HG03064 (cell line): ENCODE data around the gene ST3GAL5.

Experiments used
- ATAC-seq: cut with Tn5 transposase; IDR thresholded peaks from one replicate; pipeline ENCODE4 v1.9.1; 2021; ENCODE audit warnings: low read depth; ENCODE audit not compliant: unreplicated experiment

Gene ST3GAL5

GRCh38 chr2:85811180-85812093 lies 77.4 kb downstream of the ST3GAL5 start:
- ATAC-seq, result no peak

GRCh38 chr2:85810371-85811179 lies 78.2 kb downstream of the ST3GAL5 start:
- ATAC-seq, result no peak

DNA sequence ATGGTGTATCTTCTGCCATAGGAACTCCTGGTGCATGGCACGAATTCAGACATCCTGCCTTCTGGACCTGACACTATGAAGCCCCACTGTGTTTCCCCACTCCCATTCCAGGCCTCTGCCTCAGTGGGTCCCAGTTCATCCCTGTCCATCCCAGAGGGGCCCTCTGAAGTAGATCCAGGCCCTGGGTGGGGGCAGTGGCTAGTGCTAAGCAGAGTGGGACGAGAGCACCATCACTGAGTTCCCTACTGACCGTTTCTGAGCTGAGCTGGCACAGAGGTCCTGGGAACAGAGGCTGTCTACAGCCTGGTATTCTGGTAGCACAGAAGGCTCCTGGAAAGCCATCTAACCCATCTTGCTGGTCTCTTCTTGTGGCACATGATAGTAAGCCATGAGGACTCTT lies 81.0 kb downstream of the ST3GAL5 start:
- ATAC-seq, result no peak

GRCh38 chr2:85806358-85807118 lies 82.3 kb downstream of the ST3GAL5 start:
- ATAC-seq, result no peak

- ATAC-seq, result no peak
Observed at GRCh38 chr2:85804583-85804982, 84.2 kb downstream of the ST3GAL5 start.

- ATAC-seq, result no peak
Observed at GRCh38 chr2:85803704-85804425, 84.9 kb downstream of the ST3GAL5 start.

DNA sequence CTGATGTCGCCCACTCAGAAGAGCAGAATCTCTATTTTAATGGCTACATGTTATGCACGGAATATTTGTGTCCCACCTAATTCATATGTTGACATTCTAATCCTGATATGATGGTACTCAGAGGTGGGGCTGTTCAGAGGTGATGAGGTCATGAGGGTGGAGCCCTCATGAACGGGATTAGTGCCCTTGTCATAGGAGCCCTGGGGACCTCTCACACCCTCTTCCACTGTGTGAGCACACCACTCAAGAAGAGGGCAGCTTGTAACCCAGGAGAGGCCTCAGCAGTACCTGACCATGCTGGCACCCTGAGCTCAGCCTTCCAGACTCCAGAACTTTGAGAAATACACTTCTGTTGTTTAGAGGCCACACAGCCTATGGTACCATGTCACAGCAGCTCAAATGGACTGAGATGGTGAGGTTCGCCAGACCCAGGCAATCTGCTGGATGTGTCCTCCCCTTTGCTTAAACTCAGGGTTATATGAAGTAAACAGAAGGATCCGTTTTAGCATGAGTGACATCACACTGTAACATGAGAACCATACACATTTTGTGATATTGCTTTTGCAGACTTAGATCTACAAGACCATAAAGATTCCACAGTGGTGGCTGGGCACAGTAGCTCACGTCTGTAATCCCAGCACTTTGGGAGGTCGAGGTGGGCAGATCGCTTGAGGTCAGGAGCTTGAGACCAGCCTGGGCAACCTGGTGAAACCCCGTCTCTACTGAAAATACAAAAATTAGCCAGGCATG lies 86.3 kb downstream of the ST3GAL5 start:
- ATAC-seq, result no peak

GRCh38 chr2:85801871-85802270 lies 86.9 kb downstream of the ST3GAL5 start:
- no peak for ATAC-seq

DNA sequence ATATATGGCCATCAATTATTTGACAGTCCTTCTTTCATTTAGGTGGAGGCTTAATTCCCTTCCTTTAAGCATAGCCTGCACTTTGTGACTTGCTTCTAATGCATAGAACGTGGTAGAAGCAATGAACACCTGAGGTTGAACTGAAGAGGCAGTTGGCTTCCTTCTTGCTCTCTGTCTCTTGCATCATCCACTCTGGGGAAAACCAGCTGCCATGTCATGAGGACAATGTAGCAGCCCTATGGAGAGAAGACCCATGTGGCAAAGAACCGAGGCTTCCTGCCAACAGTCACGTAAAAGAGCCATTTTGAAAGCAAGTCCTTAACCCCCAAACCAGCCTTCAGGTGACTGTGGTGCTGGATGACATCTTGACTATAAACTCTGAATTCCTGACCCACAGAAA lies 88.2 kb downstream of the ST3GAL5 start:
- ATAC-seq, result no peak

DNA sequence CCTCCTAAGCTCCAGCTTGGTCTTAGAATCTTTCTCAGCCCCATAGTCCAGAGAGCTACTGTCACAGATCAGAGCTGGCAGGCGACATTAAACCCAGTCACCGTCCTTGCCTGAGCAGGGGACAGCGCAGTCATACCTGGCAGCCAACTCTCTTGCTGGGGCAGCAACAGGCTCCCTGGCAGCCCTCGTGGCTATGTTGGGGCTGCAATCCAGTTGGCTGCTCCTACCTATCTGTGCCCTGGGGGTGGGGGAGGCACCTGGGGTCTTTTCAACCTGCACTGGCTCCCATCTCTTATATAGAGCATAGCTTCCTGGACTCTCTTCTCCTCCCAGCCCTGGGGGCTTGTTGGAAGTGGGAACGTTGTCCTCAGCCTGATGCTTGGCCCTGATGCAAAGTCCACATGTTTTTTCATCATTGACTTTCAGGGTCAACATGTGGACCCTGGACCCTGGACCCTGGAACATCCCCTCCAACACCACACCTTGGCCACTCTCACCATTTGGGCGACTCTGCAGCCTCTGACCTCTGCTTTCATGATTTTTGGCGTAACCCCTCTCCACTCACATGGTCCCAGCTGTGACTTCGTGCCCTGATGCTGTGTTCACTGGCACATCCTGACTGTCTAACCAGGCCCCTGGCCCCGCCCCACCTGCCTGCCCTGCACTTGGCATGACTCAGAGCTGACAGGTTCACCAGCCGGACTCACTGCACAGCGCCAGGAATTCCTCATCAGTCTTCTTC lies 89.4 kb downstream of the ST3GAL5 start:
- no peak for ATAC-seq

DNA sequence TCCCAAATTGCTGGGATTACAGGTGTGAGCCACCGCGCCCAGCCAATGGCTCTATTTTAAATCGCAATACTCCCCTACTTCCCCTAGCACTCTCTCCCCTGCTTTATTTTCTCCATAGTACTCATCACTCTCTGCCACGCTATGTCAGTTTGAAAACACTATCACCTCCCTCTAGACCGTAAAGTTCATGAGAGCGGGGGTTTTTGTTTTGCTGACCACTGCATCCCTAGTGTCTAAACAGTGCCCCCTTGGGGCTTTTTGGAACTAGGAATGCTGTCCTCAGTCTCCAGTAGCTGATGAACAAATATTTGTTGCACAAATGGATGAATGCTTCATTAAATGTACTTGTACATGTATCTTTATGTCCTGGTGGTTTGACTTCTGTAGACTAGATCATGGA lies 90.9 kb downstream of the ST3GAL5 start:
- ATAC-seq, result no peak

- ATAC-seq, result no peak
Observed at GRCh38 chr2:85797263-85797660, 91.5 kb downstream of the ST3GAL5 start.

GRCh38 chr2:85796341-85797262 lies 92.2 kb downstream of the ST3GAL5 start:
- no peak for ATAC-seq

- no peak for ATAC-seq
Observed at GRCh38 chr2:85796046-85796340, 92.8 kb downstream of the ST3GAL5 start.

GRCh38 chr2:85795331-85796045 lies 93.3 kb downstream of the ST3GAL5 start:
- ATAC-seq, result no peak

- ATAC-seq, result no peak
Observed at GRCh38 chr2:85794491-85795121, 94.2 kb downstream of the ST3GAL5 start.

DNA sequence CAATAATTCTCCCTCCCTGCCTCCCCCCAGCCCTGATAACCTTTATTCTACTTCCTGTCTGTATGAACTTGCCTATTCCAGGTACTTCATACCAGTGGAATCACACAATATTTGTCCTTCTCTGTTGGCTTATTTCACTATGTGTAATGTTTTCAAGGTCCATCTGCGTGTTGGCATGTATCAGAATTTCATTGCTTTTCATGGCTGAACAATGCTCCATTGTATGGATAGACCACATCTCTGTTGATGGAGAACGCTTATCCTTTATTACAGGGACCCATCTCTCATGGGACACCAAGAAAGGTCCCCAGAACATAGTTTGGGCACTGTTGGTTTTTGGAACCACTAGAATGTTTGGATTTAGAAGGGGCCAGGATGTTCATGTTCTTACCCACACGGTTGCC lies 94.8 kb downstream of the ST3GAL5 start:
- ATAC-seq, result no peak
